ENCODE measurements around the gene TGFBR1.
"Not testable (repeated sequence)": the region's sequence is repeated elsewhere in the genome, so short reads cannot be mapped to it uniquely, and the experiment has no call there.

Gene TGFBR1

GRCh38 chr9:99193466-99193821 is 88.5 kb downstream of the TGFBR1 start:
- TF ChIP-seq EZH2phosphoT487 (IDR thresholded peaks at IDR 0.05; ENCODE audit: borderline replicate concordance, low read length) (no peak), CTCF (IDR thresholded peaks at IDR 0.05; ENCODE audit: low read depth, low read length, poor library complexity, severe bottlenecking) (no peak)
- Histone ChIP-seq H3K27me3 (ENCODE audit: control insufficient read depth, low read length) (peaks cover 21% of the 10 kb centered on the region), H3K4me3 (ENCODE audit: low read length) (no peak overlapping the region), H3K9me2 (replicated peaks; ENCODE audit: control insufficient read depth, low read length) (no peaks in the 10 kb centered on the region), H3K27ac (ENCODE audit: low read depth, low read length) (no peak overlapping the region), H3K79me2 (ENCODE audit: control insufficient read depth, low read length) (no peaks in the 10 kb centered on the region), H3K4me1 (ENCODE audit: control insufficient read depth, low read length) (no peaks in the 10 kb centered on the region), H3K36me3 (ENCODE audit: control insufficient read depth, low read length) (no peaks in the 10 kb centered on the region), H3K4me2 (ENCODE audit: low read length) (no peak overlapping the region), H3F3A (ENCODE audit: control insufficient read depth, insufficient read depth) (no peaks in the 10 kb centered on the region), H4K20me1 (ENCODE audit: control insufficient read depth, insufficient read depth, low read depth, low read length) (no peaks in the 10 kb centered on the region), H3K9me3 (ENCODE audit: control insufficient read depth, insufficient read depth, low read length) (no peaks in the 10 kb centered on the region)

DNA sequence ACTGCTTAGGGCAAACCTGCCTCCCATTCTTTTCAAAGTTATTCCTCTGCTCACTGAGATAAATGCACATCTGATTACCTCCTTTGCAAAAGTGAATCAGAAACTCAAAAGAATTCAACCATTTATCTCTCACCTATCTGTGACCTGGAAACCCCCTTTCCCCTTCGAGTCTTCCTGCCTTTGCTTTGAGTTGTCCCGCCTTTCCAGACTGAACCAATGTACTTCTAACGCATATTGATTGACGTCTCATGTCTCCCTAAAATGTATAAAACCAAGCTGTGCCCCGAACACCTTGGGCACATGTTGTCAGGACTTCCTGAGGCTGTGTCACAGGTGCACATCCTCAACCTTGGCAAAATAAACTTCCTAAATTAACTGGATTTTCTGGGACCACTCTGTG is 91.6 kb downstream of the TGFBR1 start:
- H3K27ac ChIP-seq (ENCODE audit: low read depth, low read length); H3K9me3 ChIP-seq (ENCODE audit: control insufficient read depth, insufficient read depth, low read length); H3K4me2 ChIP-seq (ENCODE audit: low read length); H4K20me1 ChIP-seq (ENCODE audit: control insufficient read depth, insufficient read depth, low read depth, low read length); H3K79me2 ChIP-seq (ENCODE audit: control insufficient read depth, low read length); H3K4me1 ChIP-seq (ENCODE audit: control insufficient read depth, low read length); H3F3A ChIP-seq (ENCODE audit: control insufficient read depth, insufficient read depth); H3K4me3 ChIP-seq (ENCODE audit: low read length); H3K9me2 ChIP-seq (replicated peaks; ENCODE audit: control insufficient read depth, low read length); H3K36me3 ChIP-seq (ENCODE audit: control insufficient read depth, low read length): not testable (repeated sequence)
- peaks cover 21% of the 10 kb centered on the region for H3K27me3 ChIP-seq (ENCODE audit: control insufficient read depth, low read length)

- H3K36me3 ChIP-seq (ENCODE audit: control insufficient read depth, low read length) = no peaks in the 10 kb centered on the region
- H3K79me2 ChIP-seq (ENCODE audit: control insufficient read depth, low read length) = no peaks in the 10 kb centered on the region
- H3K9me2 ChIP-seq (replicated peaks; ENCODE audit: control insufficient read depth, low read length) = no peaks in the 10 kb centered on the region
- no peak overlapping the region for H3K4me2 ChIP-seq (ENCODE audit: low read length)
- H3K4me3 ChIP-seq (ENCODE audit: low read length) = no peak overlapping the region
- H3K27me3 ChIP-seq (ENCODE audit: control insufficient read depth, low read length) = peaks cover 21% of the 10 kb centered on the region
- H4K20me1 ChIP-seq (ENCODE audit: control insufficient read depth, insufficient read depth, low read depth, low read length) = no peaks in the 10 kb centered on the region
- no peak overlapping the region for H3K27ac ChIP-seq (ENCODE audit: low read depth, low read length)
- H3K9me3 ChIP-seq (ENCODE audit: control insufficient read depth, insufficient read depth, low read length) = no peaks in the 10 kb centered on the region
- H3F3A ChIP-seq (ENCODE audit: control insufficient read depth, insufficient read depth) = no peaks in the 10 kb centered on the region
- H3K4me1 ChIP-seq (ENCODE audit: control insufficient read depth, low read length) = peaks cover 7% of the 10 kb centered on the region
- TF ChIP-seq EZH2phosphoT487 (IDR thresholded peaks at IDR 0.05; ENCODE audit: borderline replicate concordance, low read length) (no peak), CTCF (IDR thresholded peaks at IDR 0.05; ENCODE audit: low read depth, low read length, poor library complexity, severe bottlenecking) (no peak)
These were observed 92.3 kb downstream of the TGFBR1 start for GRCh38 chr9:99197124-99197630.

GRCh38 chr9:99197987-99198386 is 93.1 kb downstream of the TGFBR1 start:
- Histone ChIP-seq H3K79me2 (ENCODE audit: control insufficient read depth, low read length) (no peaks in the 10 kb centered on the region), H3K9me3 (ENCODE audit: control insufficient read depth, insufficient read depth, low read length) (no peaks in the 10 kb centered on the region), H3K4me2 (ENCODE audit: low read length) (no peak overlapping the region), H3K27me3 (ENCODE audit: control insufficient read depth, low read length) (peaks cover 18% of the 10 kb centered on the region), H3K4me1 (ENCODE audit: control insufficient read depth, low read length) (peaks cover 7% of the 10 kb centered on the region), H3K9me2 (replicated peaks; ENCODE audit: control insufficient read depth, low read length) (no peaks in the 10 kb centered on the region), H3K36me3 (ENCODE audit: control insufficient read depth, low read length) (no peaks in the 10 kb centered on the region), H3K4me3 (ENCODE audit: low read length) (no peak overlapping the region), H3F3A (ENCODE audit: control insufficient read depth, insufficient read depth) (no peaks in the 10 kb centered on the region), H3K27ac (ENCODE audit: low read depth, low read length) (no peak overlapping the region), H4K20me1 (ENCODE audit: control insufficient read depth, insufficient read depth, low read depth, low read length) (no peaks in the 10 kb centered on the region)
- TF ChIP-seq CTCF (IDR thresholded peaks at IDR 0.05; ENCODE audit: low read depth, low read length, poor library complexity, severe bottlenecking) (no peak), EZH2phosphoT487 (IDR thresholded peaks at IDR 0.05; ENCODE audit: borderline replicate concordance, low read length) (no peak)

Measured in DOHH2 (cell line).